Measurements from ENCODE around the gene ASB6. TPM values are rescaled to one million over a fixed set of nuclear protein-coding genes. Genes with fewer than 3 reads are reported as not detected.

ASB6 gene
- total RNA-seq, 1 experiment from 2014 or later = 19.1 TPM

DNA sequence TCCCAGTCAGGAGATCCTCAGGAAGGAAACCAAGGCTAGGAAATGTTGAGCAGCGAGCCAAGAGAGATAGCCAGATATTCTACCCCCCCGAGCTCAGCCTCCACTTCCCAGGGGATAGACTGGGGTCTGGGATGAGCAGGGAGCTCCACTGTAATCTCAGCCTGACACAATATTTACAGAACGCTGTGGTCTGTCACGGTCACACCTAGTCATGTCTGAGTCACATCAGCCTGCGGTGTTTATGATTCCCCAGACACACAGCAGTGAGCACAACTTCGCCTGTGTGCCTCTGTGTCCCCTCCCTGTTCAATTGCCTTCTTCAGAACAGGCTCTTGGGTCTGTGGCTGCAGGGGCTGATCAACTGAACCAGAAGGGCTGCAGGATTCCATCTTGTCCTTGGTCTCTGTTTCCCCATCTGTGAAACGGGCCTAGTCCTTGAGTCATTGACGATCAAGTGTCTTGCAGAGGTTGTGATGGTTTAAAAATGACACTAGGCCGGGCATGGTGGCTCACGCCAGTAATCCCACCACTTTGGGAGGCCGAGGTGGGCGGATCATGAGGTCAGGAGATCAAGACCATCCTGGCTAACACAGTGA lies 14.9 kb upstream of the ASB6 start:
- Histone ChIP-seq H3K27me3 (ENCODE audit: low read length) (no peaks in the 10 kb centered on the region), H3K79me2 (ENCODE audit: low read length) (no peaks in the 10 kb centered on the region), H4K20me1 (ENCODE audit: low read length) (no peaks in the 10 kb centered on the region), H3K4me2 (ENCODE audit: low read length) (peak overlapping the region; percentile 55; the same call in 1 of the 2 replicates), H3K27ac (ENCODE audit: low read length) (no peak overlapping the region), H3K9me3 (ENCODE audit: low read length) (no peaks in the 10 kb centered on the region), H3F3A (ENCODE audit: low read length, unreplicated experiment) (no peaks in the 10 kb centered on the region), H3K36me3 (ENCODE audit: low read depth, low read length) (no peaks in the 10 kb centered on the region), H3K4me1 (ENCODE audit: insufficient read depth, low read length) (peaks cover 12% of the 10 kb centered on the region), H2AFZ (ENCODE audit: low read length) (no peak overlapping the region), H3K9me2 (replicated peaks; ENCODE audit: low read length) (no peaks in the 10 kb centered on the region), H3K9ac (ENCODE audit: low read length) (no peak overlapping the region), H3K4me3 (ENCODE audit: low read length) (no peak overlapping the region)
- CTCF ChIA-PET = interaction anchor here (0.7 kb wide), 2 partner anchors 70 to 493 kb away, joined by 3 read pairs; no protein-coding TSS in a partner anchor
- POLR2A ChIA-PET (ENCODE audit: unreplicated experiment) = no interaction called here
- TF ChIP-seq EZH2 (IDR thresholded peaks at IDR 0.05; ENCODE audit: low read length, unreplicated experiment) (no peak), EZH2phosphoT487 (IDR thresholded peaks at IDR 0.05; ENCODE audit: borderline replicate concordance, low read length) (no peak)
- TF ChIP-seq, protein P1, sequence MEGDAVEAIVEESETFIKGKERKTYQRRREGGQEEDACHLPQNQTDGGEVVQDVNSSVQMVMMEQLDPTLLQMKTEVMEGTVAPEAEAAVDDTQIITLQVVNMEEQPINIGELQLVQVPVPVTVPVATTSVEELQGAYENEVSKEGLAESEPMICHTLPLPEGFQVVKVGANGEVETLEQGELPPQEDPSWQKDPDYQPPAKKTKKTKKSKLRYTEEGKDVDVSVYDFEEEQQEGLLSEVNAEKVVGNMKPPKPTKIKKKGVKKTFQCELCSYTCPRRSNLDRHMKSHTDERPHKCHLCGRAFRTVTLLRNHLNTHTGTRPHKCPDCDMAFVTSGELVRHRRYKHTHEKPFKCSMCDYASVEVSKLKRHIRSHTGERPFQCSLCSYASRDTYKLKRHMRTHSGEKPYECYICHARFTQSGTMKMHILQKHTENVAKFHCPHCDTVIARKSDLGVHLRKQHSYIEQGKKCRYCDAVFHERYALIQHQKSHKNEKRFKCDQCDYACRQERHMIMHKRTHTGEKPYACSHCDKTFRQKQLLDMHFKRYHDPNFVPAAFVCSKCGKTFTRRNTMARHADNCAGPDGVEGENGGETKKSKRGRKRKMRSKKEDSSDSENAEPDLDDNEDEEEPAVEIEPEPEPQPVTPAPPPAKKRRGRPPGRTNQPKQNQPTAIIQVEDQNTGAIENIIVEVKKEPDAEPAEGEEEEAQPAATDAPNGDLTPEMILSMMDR (conservative IDR thresholded peaks at IDR 0.05; ENCODE audit: low read depth, low read length) = no peak
- ATAC-seq (peak; percentile 100), DNase-seq (peak; percentile 87)
- intact Hi-C loops (cut with micrococcal nuclease) = no loop called here
- BruUV-seq (replicated peaks) = no TSS peak

DNA sequence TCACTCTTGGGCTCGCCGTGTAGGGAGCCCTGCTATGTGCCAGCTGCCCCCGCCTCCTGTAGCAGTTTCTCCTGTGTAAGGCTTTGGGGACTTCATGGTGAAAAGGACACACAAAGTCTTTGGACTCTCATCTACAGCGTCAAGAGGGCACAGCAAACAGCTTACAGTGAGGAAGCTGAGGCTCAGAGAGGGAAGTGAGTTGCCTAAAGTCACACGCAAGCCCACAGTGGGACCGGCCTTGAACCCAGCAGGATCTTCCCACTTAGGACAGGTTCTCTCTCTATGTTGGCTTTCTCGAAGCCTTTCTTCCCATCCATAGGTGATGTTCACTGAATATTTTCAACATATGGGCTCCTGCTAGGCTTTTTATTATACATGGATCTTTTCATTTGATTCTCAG lies 13.7 kb upstream of the ASB6 start:
- Histone ChIP-seq H3K79me2 (ENCODE audit: low read length) (no peaks in the 10 kb centered on the region), H3K27ac (ENCODE audit: low read length) (no peak overlapping the region), H3K4me1 (ENCODE audit: insufficient read depth, low read length) (peaks cover 12% of the 10 kb centered on the region), H3K27me3 (ENCODE audit: low read length) (no peaks in the 10 kb centered on the region), H3F3A (ENCODE audit: low read length, unreplicated experiment) (no peaks in the 10 kb centered on the region), H3K9ac (ENCODE audit: low read length) (no peak overlapping the region), H3K36me3 (ENCODE audit: low read depth, low read length) (no peaks in the 10 kb centered on the region), H2AFZ (ENCODE audit: low read length) (no peak overlapping the region), H4K20me1 (ENCODE audit: low read length) (no peaks in the 10 kb centered on the region), H3K4me2 (ENCODE audit: low read length) (no peak overlapping the region), H3K9me3 (ENCODE audit: low read length) (no peaks in the 10 kb centered on the region), H3K4me3 (ENCODE audit: low read length) (no peak overlapping the region), H3K9me2 (replicated peaks; ENCODE audit: low read length) (no peaks in the 10 kb centered on the region)
- CTCF ChIA-PET = no interaction called here
- POLR2A ChIA-PET (ENCODE audit: unreplicated experiment) = no interaction called here
- ATAC-seq (no peak), DNase-seq (no peak)
- intact Hi-C loops (cut with micrococcal nuclease) = no loop called here
- BruUV-seq (replicated peaks) = no TSS peak
- TF ChIP-seq EZH2phosphoT487 (IDR thresholded peaks at IDR 0.05; ENCODE audit: borderline replicate concordance, low read length) = no peak
- TF ChIP-seq EZH2 (IDR thresholded peaks at IDR 0.05; ENCODE audit: low read length, unreplicated experiment) = no peak
- TF ChIP-seq, protein P1 (conservative IDR thresholded peaks at IDR 0.05; ENCODE audit: low read depth, low read length) = no peak

DNA sequence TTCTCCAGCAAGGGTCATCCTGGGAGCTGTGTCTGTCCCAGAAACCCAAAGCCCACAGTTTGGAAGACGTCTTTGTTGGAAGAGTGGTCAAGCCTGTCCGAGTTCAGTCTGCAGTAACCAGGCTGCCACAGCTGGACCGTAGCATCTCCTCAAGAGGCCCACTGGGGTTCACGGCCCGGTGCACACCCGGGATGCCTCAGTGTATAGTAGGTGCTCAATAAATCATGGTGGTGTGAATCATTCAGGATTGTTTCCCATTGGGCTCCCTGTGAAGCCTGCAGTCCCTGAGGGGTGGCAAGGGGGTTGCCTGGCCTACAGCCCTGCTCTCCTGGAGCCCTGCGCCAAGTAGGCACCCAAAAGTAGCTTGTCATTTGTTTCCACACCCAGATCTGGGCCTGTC lies 13.2 kb upstream of the ASB6 start:
- no peak overlapping the region for H3K27ac ChIP-seq (ENCODE audit: low read length)
- CTCF ChIA-PET = no interaction called here

More for the DNA sequence above, 13.2 kb upstream of the ASB6 start:
- DNase-seq = no peak
- intact Hi-C loops (cut with micrococcal nuclease) = no loop called here
- POLR2A ChIA-PET (ENCODE audit: unreplicated experiment) = no interaction called here
- Histone ChIP-seq H3K79me2 (ENCODE audit: low read length) (no peaks in the 10 kb centered on the region), H3K36me3 (ENCODE audit: low read depth, low read length) (no peaks in the 10 kb centered on the region), H3K9me2 (replicated peaks; ENCODE audit: low read length) (no peaks in the 10 kb centered on the region), H3K4me1 (ENCODE audit: insufficient read depth, low read length) (peaks cover 12% of the 10 kb centered on the region), H3K9ac (ENCODE audit: low read length) (no peak overlapping the region), H3K9me3 (ENCODE audit: low read length) (no peaks in the 10 kb centered on the region), H3K4me2 (ENCODE audit: low read length) (no peak overlapping the region), H3F3A (ENCODE audit: low read length, unreplicated experiment) (no peaks in the 10 kb centered on the region), H4K20me1 (ENCODE audit: low read length) (no peaks in the 10 kb centered on the region), H3K4me3 (ENCODE audit: low read length) (no peak overlapping the region), H2AFZ (ENCODE audit: low read length) (no peak overlapping the region), H3K27me3 (ENCODE audit: low read length) (no peaks in the 10 kb centered on the region)
- TF ChIP-seq EZH2 (IDR thresholded peaks at IDR 0.05; ENCODE audit: low read length, unreplicated experiment) (no peak), EZH2phosphoT487 (IDR thresholded peaks at IDR 0.05; ENCODE audit: borderline replicate concordance, low read length) (no peak)
- TF ChIP-seq, protein P1 (conservative IDR thresholded peaks at IDR 0.05; ENCODE audit: low read depth, low read length) = no peak
- ATAC-seq = no peak
- BruUV-seq (replicated peaks) = no TSS peak
